WERI-Rb-1 (cell line): ENCODE measurements around the gene COPZ2.
A peak's percentile ranks its signal among the peaks of the same experiment; 100 is the strongest.
"Not testable (repeated sequence)": the region's sequence is repeated elsewhere in the genome, so short reads cannot be mapped to it uniquely, and the experiment has no call there.

Source experiments
- DNase-seq: peaks from one replicate; pipeline ENCODE4 v3.0.0-alpha.2; 2020
- H3K27ac ChIP-seq: fragments of 250-450 bp; sonication (Bioruptor Pico); 2 replicates; pipeline ENCODE4 v1.5.1; 2020; ENCODE audit warnings: mild to moderate bottlenecking, moderate library complexity
- H3K27me3 ChIP-seq: fragments of 250-450 bp; sonication (Bioruptor Pico); 2 replicates; pipeline ENCODE4 v1.5.1; 2021; ENCODE audit warnings: mild to moderate bottlenecking, low read depth, moderate library complexity; ENCODE audit not compliant: insufficient read depth, severe bottlenecking
- H3K36me3 ChIP-seq: fragments of 250-450 bp; sonication (Bioruptor Pico); 2 replicates; pipeline ENCODE4 v1.5.1; 2020; ENCODE audit warnings: mild to moderate bottlenecking, moderate library complexity
- H3K4me3 ChIP-seq: 2 replicates; pipeline ENCODE4 v1.5.1; 2011; ENCODE audit warnings: low read depth, mild to moderate bottlenecking, control low read depth, low read length
- H3K9me3 ChIP-seq: fragments of 250-450 bp; sonication (Bioruptor Pico); 2 replicates; pipeline ENCODE4 v1.5.1; 2021; ENCODE audit warnings: mild to moderate bottlenecking, moderate library complexity; ENCODE audit not compliant: severe bottlenecking
- TF ChIP-seq, protein P1 (sequence below): IDR thresholded peaks from 2 replicates; pipeline ENCODE4 v1.5.1; 2011; ENCODE audit warnings: low read depth, mild to moderate bottlenecking, control low read depth, inconsistent platforms, low read length

COPZ2 gene

GRCh38 chr17:48021934-48022333 lies 15.7 kb downstream of the COPZ2 start:
- no peaks in the 10 kb centered on the region for H3K36me3 ChIP-seq
- no peak overlapping the region for H3K27ac ChIP-seq
- TF ChIP-seq, protein P1, sequence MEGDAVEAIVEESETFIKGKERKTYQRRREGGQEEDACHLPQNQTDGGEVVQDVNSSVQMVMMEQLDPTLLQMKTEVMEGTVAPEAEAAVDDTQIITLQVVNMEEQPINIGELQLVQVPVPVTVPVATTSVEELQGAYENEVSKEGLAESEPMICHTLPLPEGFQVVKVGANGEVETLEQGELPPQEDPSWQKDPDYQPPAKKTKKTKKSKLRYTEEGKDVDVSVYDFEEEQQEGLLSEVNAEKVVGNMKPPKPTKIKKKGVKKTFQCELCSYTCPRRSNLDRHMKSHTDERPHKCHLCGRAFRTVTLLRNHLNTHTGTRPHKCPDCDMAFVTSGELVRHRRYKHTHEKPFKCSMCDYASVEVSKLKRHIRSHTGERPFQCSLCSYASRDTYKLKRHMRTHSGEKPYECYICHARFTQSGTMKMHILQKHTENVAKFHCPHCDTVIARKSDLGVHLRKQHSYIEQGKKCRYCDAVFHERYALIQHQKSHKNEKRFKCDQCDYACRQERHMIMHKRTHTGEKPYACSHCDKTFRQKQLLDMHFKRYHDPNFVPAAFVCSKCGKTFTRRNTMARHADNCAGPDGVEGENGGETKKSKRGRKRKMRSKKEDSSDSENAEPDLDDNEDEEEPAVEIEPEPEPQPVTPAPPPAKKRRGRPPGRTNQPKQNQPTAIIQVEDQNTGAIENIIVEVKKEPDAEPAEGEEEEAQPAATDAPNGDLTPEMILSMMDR = no peak
- H3K27me3 ChIP-seq = peaks cover 5% of the 10 kb centered on the region
- H3K4me3 ChIP-seq = no peak overlapping the region
- no peaks in the 10 kb centered on the region for H3K9me3 ChIP-seq
- DNase-seq = no peak

DNA sequence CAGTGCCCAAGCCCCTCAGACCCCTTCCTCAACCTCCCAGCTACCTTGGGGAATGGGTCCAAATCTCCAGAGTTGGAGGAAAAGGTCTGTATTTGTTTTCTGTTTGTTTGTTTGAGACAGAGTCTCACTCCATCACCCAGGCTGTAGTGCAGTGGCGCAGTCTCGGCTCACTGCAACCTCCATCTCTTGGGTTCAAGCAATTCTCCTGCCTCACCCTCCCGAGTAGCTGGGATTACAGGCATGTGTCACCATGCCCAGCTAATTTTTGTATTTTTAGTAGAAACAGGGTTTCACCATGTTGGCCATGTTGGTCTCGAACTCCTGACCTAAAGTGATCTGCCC lies 19.8 kb downstream of the COPZ2 start:
- not testable (repeated sequence) for H3K27me3 ChIP-seq, H3K9me3 ChIP-seq, DNase-seq, H3K4me3 ChIP-seq, H3K36me3 ChIP-seq
- peak overlapping the region; percentile 96; the same call in 1 of the 2 replicates for H3K27ac ChIP-seq

- Histone ChIP-seq H3K4me3 (no peak overlapping the region), H3K27me3 (no peaks in the 10 kb centered on the region), H3K9me3 (no peaks in the 10 kb centered on the region), H3K36me3 (no peaks in the 10 kb centered on the region), H3K27ac (peak overlapping the region; percentile 96)
- peak; percentile 80 for DNase-seq
- TF ChIP-seq, protein P1 = no peak
Measured at GRCh38 chr17:48016112-48016511, 21.5 kb downstream of the COPZ2 start.

- DNase-seq = peak; percentile 78
- TF ChIP-seq, protein P1 = no peak
- peak overlapping the region; percentile 17 for H3K4me3 ChIP-seq
- H3K36me3 ChIP-seq = no peaks in the 10 kb centered on the region
- H3K27ac ChIP-seq = peak overlapping the region; percentile 96
- H3K27me3 ChIP-seq = no peaks in the 10 kb centered on the region
- H3K9me3 ChIP-seq = no peaks in the 10 kb centered on the region
Measured at GRCh38 chr17:48014595-48015111, 22.9 kb downstream of the COPZ2 start.

GRCh38 chr17:48013876-48014594 lies 23.6 kb downstream of the COPZ2 start:
- Histone ChIP-seq H3K27me3 (no peaks in the 10 kb centered on the region), H3K9me3 (no peaks in the 10 kb centered on the region), H3K4me3 (peak overlapping the region; percentile 17), H3K36me3 (no peaks in the 10 kb centered on the region), H3K27ac (peak overlapping the region; percentile 96)
- no peak for DNase-seq
- TF ChIP-seq, protein P1 = no peak

- Histone ChIP-seq H3K4me3 (peak overlapping the region; percentile 27; the same call in 1 of the 2 replicates), H3K27me3 (no peaks in the 10 kb centered on the region), H3K36me3 (no peaks in the 10 kb centered on the region), H3K27ac (peak overlapping the region; percentile 96), H3K9me3 (no peaks in the 10 kb centered on the region)
- DNase-seq = no peak
- TF ChIP-seq, protein P1 = no peak
Measured at GRCh38 chr17:48012654-48013053, 24.9 kb downstream of the COPZ2 start.
